Upper lobe of left lung (tissue), 4 donors: ENCODE data around the gene ADK.

Source experiments
- POLR2A ChIP-seq, 4 donors: fragments of 450-650 bp; IDR thresholded peaks; one replicate each; pipeline ENCODE4 v1.5.1; 2016 to 2017; ENCODE audit warnings: antibody characterized with exemption in 4 of 4, mild to moderate bottlenecking in 2 of 4
- POLR2AphosphoS5 ChIP-seq, 2 donors: sonication (generic); formaldehyde crosslinking; IDR thresholded peaks; one replicate each; pipeline ENCODE4 v1.5.1; 2017; ENCODE audit warnings: antibody characterized with exemption in 2 of 2
- TF ChIP-seq, protein P1 (sequence below), 6 experiments: fragments of 450-650 bp in 4 of 6; fragments of 200-600 bp in 2 of 6; sonication (generic) in 2 of 6; IDR thresholded peaks; one replicate each; pipeline ENCODE4 v1.5.1; 2016 to 2019; ENCODE audit warnings: antibody characterized with exemption in 6 of 6

DNA sequence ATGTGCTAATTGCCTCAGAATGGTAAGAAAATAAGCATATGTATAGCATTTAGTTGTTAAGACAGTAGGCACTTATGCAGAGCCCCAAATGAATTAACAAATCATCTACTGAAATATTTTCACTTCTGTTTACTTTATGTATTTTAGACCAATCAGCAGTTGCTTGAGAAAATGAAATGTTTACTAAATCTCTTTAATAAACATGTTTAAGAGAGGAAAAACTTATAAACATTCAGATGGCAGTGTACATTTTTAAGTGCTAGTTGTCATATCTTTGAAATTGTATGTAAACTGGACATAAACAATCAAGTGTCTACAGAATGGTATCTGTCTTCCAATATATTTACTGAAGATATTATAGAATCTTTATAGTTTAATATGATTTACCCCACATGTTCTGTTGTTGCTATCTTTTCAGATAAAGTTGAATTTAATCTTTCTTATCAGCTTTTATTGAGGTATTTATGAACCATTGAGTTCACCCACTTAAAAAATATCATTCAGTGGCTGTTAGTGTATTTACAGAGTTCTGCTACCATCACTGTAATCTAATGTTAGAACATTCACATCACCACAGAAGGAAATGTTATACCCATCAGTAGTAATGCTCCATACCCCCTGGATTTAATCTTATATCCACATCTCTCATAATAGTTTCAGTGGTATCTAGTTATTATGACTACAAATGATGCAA is 264.3 kb downstream of the ADK start:
- TF ChIP-seq, protein P1, sequence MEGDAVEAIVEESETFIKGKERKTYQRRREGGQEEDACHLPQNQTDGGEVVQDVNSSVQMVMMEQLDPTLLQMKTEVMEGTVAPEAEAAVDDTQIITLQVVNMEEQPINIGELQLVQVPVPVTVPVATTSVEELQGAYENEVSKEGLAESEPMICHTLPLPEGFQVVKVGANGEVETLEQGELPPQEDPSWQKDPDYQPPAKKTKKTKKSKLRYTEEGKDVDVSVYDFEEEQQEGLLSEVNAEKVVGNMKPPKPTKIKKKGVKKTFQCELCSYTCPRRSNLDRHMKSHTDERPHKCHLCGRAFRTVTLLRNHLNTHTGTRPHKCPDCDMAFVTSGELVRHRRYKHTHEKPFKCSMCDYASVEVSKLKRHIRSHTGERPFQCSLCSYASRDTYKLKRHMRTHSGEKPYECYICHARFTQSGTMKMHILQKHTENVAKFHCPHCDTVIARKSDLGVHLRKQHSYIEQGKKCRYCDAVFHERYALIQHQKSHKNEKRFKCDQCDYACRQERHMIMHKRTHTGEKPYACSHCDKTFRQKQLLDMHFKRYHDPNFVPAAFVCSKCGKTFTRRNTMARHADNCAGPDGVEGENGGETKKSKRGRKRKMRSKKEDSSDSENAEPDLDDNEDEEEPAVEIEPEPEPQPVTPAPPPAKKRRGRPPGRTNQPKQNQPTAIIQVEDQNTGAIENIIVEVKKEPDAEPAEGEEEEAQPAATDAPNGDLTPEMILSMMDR (IDR thresholded peaks at IDR 0.05) = no peak
- TF ChIP-seq POLR2A (IDR thresholded peaks at IDR 0.05) = no peak
- TF ChIP-seq POLR2AphosphoS5 (IDR thresholded peaks at IDR 0.05) = no peak
